ENCODE measurements around the gene KCTD6.

- peak; percentile 60 to 82 (median 78) for TF ChIP-seq CTCF (IDR thresholded peaks at IDR 0.05 in 4 of 5, conservative IDR thresholded peaks at IDR 0.05 in 1 of 5)
- peak; percentile 52 to 73 for TF ChIP-seq POLR2A (IDR thresholded peaks at IDR 0.05)
Measured at GRCh38 chr3:58491506-58492402, at the start of gene KCTD6.
